NCI-H128 (cell line): ENCODE results near the gene FANCC.

Source experiments
- DNase-seq: peaks from one replicate; lab custom pipeline; 2025; ENCODE audit not compliant: unreplicated experiment; lab: John Stamatoyannopoulos, UW

Gene FANCC

DNA sequence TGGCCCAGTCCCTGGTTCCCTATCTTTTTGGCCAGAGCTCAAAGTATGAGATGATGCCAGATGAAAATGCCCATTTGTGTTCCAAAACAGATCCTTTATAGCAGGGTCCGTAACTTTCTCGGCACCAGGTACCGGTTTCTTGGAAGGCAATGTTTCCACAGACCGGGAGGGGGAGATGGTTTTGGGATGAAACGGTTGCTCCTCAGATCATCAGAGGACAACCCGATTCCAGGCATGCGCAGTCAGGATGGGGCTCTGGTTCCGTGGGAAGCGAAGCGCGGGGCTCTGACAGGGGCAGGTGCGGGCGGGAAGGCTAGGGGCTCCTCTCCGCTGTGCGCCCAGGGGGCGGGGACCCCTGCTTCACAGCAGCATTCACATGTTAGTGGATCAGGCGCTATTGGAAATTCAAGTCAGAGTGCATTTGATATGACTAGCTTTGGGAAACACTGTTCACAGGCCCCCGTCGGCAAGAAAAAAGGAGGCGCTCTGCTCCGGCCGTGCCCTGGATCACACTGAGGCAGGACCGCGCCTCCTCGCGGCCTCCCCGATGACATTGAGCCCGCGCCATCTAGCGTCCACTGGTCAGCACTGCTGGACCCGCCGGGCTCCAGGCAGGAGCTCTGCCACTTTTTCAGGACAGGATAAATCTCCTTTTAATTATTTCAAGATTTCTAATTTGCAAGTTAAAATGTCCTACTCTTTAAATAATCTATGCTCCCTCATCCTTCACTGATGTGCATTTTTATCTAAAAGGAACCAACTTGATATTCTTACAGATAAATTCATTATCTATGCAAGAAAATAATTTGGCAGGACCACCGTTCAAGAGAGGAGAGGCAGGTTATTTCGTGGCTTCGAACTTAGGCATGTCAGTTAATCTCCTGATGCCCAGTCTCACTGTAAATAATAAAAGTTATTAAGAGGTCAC, 190.0 kb downstream of the FANCC start:
- peak; percentile 73 for DNase-seq

DNA sequence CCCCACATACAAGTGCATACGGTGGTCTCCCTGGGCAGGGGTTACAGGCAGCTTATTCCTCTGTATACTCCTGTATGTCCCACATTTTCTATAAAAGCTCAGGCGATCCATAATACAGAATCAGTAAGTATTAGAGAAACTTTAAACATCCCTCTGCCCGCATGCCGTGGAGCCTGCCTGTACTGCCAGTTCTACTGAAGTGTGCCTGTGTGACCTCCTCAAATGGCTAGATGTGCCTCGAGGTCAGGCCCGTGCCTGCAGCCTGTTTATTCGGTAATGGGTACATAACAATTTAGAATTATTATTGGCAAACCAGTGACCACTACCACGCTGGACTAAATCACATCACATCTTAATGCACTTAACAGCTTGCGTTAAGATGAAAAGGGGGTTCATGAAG, 190.8 kb downstream of the FANCC start:
- DNase-seq = no peak

DNA sequence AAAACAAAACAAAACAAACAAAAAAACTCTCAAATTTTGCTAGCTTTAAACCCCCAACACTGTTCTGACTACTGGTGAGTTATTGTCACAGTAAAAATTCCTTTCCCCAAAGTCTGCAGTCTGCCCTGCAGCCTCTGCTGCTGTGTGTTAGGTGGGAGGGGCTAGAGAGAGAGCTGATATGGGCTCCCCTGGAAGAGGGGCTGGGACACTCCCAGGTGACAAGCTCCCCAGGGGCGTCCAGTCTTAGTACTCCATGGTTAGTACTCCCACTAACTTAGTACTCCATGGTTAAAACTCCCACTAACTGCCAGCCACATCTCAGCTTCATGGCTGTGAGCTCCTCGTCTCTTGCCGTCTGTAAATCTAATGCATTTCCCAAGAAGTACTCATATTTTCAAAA, 191.9 kb downstream of the FANCC start:
- no peak for DNase-seq

DNA sequence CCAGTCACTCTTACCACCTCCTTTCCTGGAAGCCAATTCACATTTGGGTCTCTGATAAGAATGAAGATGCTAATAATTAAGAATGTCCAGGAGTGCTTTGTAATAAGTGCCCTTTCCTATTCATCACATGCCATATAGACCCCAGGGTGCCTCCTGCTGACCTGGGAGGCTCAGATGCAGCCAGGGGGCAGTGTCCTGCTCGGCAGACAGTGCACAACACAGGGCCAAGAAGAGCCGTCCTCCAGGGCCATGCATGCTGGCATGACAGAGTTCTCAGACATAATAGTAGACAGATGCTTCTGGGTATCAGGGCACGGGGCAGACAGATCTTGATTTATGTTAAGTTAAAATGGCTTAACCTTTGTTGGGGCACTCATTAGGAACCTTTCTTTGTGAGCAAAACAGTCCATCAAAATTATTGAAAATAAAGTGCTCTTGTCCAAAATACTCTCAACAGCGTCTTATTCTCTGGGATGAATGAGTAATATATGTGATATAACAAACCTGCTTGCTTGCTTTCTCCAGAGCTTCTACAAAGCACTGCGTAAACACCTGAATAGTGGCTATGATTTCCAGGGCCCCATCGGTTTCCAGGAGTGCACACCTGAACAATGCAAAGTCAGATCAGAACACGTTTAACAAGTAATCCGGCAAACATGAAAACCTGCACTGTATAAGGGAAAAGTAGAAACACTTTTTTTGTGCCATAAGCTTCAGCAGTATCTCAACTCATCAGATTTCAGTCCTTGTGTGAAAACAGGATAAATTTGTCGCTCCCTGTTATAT, 192.7 kb downstream of the FANCC start:
- DNase-seq = no peak

DNA sequence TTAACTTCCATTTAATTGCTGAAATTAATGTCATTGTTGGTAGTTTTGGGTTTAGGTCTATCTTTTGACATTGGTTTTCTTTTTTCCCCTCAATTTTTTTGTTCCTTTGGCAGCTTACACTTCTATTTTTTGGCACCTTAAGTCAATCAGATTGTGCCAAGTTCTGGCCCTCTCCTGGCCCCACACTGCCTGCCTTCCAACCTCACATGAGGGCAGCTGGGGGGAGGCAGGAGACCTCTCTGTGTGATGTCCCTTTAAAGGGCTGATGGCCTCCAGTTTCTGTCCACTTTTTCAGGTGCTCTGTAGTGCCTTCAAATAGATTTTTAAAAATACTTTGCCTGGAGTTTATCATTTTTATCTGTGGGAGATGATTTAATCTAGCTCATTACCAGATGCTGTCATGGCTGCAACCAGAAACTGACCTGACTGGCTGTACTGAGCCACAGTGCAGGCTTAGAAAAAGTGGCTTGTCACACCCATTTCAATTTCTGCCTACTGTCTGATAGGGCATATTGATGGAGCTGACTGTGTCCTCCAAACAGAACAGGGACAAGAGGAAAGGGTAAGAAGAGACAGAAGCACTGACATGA, 196.6 kb downstream of the FANCC start:
- DNase-seq = no peak

DNA sequence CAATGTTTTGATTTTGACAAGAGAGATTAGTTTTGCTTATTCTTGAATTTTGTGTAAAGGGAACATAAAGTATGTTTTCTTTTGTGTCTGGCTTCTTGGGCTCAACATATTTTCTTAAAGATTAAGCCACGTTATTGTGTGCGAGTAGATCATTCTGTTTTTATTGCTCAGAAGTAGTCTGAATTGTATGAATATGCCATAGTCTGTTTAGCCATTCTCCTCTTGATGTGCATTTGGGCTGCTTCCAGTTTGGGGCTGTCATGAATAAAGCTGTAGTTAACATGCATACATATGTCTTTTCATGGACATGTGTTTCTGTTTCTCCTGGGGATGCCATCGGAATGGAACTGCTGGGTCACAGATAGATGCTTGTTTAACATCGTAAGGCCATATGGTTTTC, 198.9 kb downstream of the FANCC start:
- no peak for DNase-seq

DNA sequence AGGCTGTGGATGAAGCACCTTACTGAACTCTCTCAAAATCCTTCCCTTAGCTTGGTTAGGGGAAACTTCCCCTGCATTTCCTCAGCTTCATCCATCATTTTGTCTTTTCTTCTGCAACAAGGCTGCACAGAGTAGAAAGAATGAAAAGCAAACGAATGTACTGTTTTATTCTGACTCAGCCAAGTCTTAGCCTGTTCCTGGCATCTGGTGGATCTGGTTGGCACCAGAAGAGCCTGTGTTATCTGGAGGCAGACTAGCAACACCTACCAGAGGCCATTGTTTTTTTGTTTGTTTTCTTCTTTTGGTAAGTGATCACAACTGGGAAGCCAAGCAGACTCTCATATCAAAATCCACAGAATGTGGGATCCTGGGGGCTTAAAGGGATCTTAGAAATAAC, 200.7 kb downstream of the FANCC start:
- DNase-seq = no peak

DNA sequence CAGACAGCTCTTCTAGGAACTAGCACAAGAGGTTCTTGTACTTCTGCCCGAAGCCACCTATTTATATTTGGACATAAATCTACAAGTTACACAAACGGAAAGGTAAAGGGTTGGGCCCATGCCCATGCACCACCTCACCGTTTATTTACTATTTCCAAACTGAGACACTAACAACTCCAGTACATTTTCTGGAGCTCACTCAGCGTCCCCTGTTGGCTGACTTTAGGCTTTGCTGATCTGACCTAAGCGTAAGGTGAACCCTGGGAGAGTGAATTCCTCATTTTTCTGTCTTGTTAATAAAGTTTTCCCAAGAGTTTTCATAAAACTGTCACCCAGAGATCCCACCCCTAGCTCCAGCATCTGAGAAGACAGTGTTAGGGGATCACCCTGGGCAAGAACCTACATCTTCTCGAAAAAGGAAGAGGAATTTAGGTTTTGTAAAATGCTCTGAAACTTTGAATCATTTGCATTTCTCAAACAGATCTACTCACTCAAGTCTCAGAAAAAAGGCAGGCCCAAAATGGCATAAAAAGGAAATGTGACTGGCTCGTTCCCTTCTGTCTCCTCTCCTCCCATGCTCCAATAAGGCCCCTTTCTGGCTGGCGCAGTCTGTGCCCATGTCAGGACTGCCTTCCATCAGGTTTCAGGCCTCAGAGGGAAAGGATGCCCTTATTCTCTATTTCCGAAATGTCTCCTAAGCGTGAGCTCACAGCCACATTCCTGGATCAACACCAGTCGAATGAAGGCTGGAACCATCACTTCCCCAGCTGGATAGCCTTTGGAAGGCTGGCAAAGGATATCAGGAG, 201.3 kb downstream of the FANCC start:
- no peak for DNase-seq

DNA sequence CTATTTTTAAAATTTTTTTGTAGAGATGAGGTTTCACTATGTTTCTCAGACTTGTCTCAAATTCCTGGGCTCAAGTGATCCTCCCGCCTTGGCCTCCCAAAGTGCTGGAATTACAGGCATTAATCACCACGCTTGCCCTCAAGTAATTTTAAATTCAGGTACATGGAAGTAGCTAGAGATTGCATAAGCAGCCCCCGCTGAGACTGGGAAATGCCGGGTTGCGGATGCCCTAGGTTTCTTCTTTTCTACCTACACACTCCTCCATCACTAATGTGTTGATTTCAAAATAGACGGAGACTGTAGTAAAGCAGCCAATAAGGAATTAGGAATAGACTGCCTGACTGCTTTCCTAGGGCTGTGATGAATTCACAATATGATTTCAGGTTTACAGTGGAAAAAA, 202.4 kb downstream of the FANCC start:
- no peak for DNase-seq

DNA sequence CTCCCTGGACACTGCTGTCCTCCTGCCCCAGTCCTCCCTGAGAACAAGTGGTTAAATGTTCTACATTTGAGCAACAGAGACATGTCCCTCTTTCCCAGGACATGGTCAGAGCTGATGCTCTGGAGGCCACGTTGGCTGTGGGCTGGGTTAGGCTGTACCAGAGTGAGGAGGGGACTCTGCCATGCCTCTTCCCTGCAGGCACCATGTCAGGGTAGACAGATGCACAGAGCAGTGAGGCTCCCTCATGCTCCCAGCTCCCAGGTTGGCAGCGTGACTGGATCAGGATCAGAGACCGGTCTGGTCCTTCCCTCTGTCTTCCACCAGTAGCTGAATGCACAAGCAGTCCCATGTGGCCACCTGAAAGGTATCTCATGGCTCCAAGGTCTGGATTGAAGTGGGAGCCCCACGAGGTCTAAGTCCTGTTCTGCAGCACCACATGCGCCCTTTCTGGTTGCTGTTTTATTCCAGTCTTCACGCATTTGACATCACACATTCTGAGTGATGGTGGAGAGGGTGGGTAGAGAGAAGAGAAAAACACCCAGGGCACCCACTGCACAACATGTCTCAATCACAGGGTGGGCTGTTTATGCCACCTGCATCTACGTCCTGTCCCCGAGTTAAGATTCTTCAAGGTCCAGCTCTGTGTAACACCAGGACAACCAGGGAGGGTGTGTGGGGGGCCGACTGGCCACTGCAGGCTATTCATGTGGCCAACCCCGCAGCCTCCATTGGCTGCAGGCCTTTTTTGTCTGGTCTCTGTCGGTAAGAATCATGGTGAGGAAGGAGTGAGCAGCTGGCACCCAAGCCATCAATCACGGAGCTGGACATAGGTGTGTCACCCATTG, 204.9 kb downstream of the FANCC start:
- DNase-seq = no peak

DNA sequence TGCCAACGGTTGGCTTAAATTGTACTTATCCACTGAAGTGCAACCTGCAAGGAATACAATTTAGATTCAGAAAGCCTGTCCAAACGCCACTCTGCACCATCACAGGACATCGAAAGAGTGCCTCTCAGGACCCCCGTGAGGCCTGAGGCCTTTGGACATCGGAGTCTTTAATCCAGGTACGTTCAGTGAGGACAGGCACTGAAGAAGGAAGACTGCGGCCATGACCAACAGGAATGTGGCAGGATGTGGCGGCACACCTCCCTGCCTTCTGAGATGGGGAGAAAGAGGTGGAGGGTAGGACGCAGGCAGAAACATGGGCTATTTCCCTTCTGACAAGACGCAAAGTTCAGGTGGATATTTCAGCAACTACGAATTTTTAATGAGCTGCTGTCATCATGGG, 205.8 kb downstream of the FANCC start:
- DNase-seq = no peak

DNA sequence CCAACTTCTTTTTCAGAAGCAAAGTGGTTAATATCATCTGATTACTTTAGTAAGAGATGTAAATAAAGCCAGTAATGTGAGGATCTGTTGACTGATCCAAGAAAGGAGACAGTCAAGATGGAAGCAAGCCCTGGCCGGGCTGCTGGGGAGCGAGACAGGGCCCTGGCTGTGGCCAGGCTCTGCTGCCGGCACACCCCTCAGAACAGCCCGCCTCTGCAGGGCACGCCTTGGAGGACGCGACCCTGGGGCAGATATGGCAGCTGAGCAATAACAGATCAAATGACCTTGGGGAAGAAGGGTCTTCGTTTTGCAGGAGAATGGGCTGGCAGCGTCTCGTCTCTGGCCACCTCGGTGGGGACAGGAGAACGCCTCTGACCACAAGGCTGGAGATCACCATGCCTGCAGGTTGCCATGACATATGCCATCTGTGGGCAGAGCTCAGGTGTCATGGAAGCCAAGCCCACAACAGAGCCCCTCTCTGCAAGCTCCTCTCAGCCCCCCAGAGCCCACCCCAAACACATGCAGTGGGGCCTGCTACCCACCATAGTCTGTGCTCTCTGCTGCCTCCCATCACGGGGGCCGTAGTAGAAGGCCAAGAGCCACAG, 206.5 kb downstream of the FANCC start:
- no peak for DNase-seq

DNA sequence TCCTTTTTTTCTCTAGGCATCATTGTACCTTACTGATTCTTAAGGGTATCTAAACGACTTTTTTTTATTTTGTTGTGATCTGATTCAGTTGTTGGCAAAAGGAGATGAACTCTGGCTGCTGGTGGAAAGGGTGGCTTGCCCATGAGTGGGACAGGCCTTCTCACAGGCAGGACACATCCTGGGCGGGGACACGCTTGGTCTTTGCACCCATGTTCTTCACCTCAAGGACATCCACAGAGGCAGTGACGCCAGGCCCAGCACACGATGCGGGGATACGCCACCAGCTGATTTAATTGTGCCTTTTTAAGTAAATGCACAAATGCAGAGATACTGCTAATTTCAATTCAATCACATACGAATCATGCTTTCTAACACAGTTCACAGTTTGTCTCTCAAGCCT, 208.1 kb downstream of the FANCC start:
- DNase-seq = no peak

DNA sequence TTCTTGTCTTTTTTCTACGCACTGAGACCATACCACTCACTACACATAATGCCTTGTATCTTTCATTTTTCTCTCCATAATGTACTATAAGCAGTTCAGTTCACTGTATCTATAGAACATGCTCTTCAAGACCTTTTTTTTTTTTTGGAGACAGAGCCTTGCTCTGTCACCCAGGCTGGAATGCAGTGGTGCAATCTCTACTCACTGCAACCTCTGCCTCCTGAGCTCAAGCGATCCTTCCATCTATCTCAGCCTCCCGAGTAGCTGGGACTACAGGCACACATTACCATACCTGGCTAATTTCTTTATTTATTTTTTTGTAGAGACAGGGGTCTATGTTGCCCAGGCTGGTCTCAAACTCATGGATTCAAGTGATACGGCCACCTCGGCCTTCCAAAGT, 208.7 kb downstream of the FANCC start:
- DNase-seq = no peak

DNA sequence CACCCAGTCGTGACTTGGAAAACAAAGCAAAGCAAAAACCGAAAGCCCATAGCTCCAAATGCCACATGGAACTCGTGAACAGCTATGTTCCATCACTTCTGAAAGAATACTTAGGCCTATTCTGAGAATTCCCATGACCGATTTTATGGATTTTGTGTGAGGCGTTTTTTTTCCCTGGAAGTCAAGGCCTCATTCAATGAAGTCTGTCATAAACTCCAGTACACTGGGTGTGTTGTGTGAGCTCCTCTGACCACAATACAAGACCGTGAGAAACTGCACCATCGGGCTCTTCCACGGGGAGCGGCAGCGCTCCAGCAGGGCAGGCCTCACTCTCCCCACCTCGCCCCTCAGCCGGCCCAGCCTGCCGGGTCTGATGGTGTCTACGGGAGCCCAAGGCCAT, 209.5 kb downstream of the FANCC start:
- DNase-seq = no peak

DNA sequence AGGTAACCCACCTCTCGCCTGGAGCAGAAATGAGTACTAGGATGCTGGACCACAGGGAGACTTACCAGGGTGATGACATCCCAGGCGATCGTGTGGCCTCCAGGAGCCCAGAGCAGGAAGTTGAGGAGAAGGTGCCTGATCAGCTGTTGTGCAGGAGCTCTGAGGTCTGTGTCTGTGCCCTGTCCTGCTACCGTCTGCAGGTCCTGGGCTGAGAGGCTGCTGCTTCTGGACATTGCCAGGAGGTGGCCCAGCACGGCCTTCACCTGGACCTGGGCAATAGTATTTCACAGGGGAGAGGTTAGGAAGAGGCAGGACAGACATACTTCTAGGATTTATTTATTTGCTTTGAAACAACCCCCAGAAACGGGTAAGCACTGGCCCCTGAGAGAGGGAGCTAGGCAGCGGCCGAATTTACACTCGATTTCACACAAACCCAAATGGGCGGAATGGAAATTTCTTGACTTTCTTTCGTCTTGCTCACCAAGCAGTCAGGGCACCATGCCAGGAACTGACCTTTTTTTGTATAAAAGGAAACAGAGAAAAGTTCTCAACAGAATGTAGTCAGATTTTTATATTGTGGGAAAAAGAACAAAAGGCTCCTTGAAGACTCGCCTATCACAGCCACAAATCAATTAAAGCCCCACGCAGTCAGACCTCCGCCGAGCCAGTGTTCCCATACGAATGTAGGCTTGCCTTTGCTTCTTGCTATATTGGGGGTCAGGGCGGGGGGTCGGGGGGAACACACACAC, 210.3 kb downstream of the FANCC start:
- DNase-seq = no peak

DNA sequence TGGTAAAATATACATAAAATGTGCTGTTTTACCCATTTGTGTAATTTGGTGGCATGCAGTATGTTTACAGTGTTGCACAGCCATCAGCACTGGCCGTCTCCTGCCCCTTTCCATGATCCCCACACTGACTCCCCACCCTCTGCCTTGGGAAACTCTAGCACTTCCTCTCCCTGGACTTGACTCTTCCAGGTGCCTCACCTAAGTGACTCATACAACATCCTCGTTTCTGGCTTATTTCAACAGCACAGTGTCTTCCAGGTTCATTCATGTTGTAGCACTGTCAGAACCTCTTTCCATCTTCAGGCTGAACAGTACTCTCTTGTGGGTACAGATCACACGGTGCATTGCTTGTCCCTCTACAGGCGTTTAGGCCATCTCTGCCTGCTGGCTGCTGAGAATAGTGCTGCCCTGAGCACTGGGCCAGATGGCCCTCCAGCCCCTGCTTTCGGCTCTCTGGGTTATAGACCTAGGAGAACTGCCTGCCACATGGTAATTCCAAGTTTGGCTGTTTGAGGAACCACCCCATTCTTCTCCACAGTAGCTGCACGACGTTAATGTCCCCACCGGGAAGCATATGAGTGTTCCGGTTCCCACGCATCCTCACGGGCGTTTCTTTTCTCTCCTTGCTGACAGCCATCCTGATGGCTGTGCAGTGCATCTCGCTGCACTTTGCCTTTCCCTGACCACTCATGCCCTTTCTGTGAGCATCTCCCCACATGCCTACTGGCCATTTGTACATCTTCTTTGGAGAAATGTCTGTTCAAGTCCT, 211.8 kb downstream of the FANCC start:
- no peak for DNase-seq

DNA sequence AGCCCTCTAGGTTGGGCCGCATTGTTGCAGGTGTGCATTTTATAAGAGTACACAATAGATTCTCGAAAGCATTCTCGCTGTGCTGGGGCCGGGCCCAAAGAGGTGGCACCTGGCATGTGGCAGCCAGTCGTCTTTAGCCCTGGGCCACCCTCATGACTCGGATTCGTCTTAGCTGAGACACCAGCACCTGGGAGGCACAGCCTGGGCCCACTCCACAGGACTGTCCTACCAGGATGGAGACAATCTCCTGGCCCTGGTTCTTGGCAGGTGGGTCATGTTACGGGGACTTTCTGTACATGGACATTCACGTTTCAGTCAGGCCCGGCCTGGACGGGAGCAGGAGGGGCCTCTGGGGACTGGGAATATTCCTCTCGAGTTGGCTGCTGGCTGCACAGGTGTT, 212.5 kb downstream of the FANCC start:
- DNase-seq = no peak
